Caco-2 (cell line): ENCODE measurements around the gene SEMA4A. TPM values are rescaled to one million over a fixed set of nuclear protein-coding genes. Genes with fewer than 3 reads are reported as not detected.

Experiments used
- BruUV-seq: library from RNA; stranded (reverse); fragments of 400-500 nt; replicated peaks from 2 replicates; lab custom pipeline; 2021; lab: Mats Ljungman, UMichigan
- CTCF ChIA-PET: fragments of 300-600 bp; sonication (Branson Sonifier 250); formaldehyde crosslinking; loops from one replicate; lab custom pipeline; 2022; ENCODE audit warnings: antibody characterized with exemption; lab: Charles Lee
- POLR2A ChIA-PET: fragments of 300-600 bp; sonication (Branson Sonifier 250); formaldehyde crosslinking; loops from one replicate; lab custom pipeline; 2022; ENCODE audit warnings: antibody characterized with exemption; lab: Charles Lee
- DNase-seq, 2 experiments: peaks; one replicate each; pipeline versions ENCODE4 v3.0.0 to v3.0.0-alpha.2; 2020 to 2022
- H3K27me3 ChIP-seq: replicated peaks from 2 replicates; pipeline ENCODE4 v1.6.0; 2011; ENCODE audit warnings: low read length; ENCODE audit not compliant: control insufficient read depth, insufficient read depth
- H3K36me3 ChIP-seq: 2 replicates; pipeline ENCODE4 v1.5.1; 2011; ENCODE audit warnings: low read length; ENCODE audit not compliant: control insufficient read depth, insufficient read depth
- H3K4me1 ChIP-seq: fragments of 250-450 bp; sonication (Bioruptor Pico); 2 replicates; pipeline ENCODE4 v1.5.1; 2020; ENCODE audit warnings: mild to moderate bottlenecking
- H3K4me3 ChIP-seq: 2 replicates; pipeline ENCODE4 v1.5.1; 2011; ENCODE audit warnings: low read depth, mild to moderate bottlenecking, control low read depth, low read length
- H3K9me3 ChIP-seq: fragments of 250-450 bp; sonication (Bioruptor Pico); 2 replicates; pipeline ENCODE4 v1.5.1; 2020; ENCODE audit warnings: mild to moderate bottlenecking, moderate library complexity
- H3K27ac Mint-ChIP-seq: one replicate; pipeline ENCODE4 v1.8.0; 2022; ENCODE audit warnings: mixed read lengths; ENCODE audit not compliant: unreplicated experiment
- H3K27me3 Mint-ChIP-seq: one replicate; pipeline ENCODE4 v1.8.0; 2022; ENCODE audit warnings: mixed read lengths; ENCODE audit not compliant: insufficient read depth, unreplicated experiment
- H3K36me3 Mint-ChIP-seq: one replicate; pipeline ENCODE4 v1.8.0; 2022; ENCODE audit warnings: mild to moderate bottlenecking, mixed read lengths; ENCODE audit not compliant: insufficient read depth, unreplicated experiment
- H3K4me1 Mint-ChIP-seq: one replicate; pipeline ENCODE4 v1.8.0; 2022; ENCODE audit warnings: low read depth, mixed read lengths; ENCODE audit not compliant: unreplicated experiment
- H3K4me3 Mint-ChIP-seq: one replicate; pipeline ENCODE4 v1.8.0; 2022; ENCODE audit warnings: mild to moderate bottlenecking, moderate library complexity, mixed read lengths; ENCODE audit not compliant: unreplicated experiment
- H3K9me3 Mint-ChIP-seq: one replicate; pipeline ENCODE4 v1.8.0; 2022; ENCODE audit warnings: mixed read lengths; ENCODE audit not compliant: unreplicated experiment
- intact Hi-C: fragments of 100-400 bp; cut with micrococcal nuclease; formaldehyde crosslinking; loops from one replicate; pipeline ENCODE4 v1.10.0; 2022; ENCODE audit not compliant: unreplicated experiment
- total RNA-seq: library from RNA; stranded (reverse); gene quantifications from 2 replicates; pipeline ENCODE4 v1.2.3, GENCODE V29; 2022
- TF ChIP-seq, protein P1 (sequence below), 2 experiments: fragments of 200-600 bp in 1 of 2; IDR thresholded peaks; 1 replicate in 1 of 2; 2 replicates in 1 of 2; pipeline versions ENCODE4 v1.5.1 to v1.8.0; 2011 to 2022; ENCODE audit warnings: antibody characterized with exemption in 1 of 2, control low read depth in 1 of 2, inconsistent platforms in 1 of 2, low read depth in 1 of 2, low read length in 1 of 2, mild to moderate bottlenecking in 1 of 2, moderate library complexity in 1 of 2; ENCODE audit not compliant: insufficient read depth in 1 of 2, severe bottlenecking in 1 of 2, unreplicated experiment in 1 of 2

The SEMA4A gene
- total RNA-seq, 1 experiment from 2014 or later = 0.52 TPM

GRCh38 chr1:156163712-156164111 lies 10.3 kb downstream of the SEMA4A start:
- no TSS peak for BruUV-seq
- no peak for DNase-seq
- H3K4me1 Mint-ChIP-seq = no peaks in the 10 kb centered on the region
- H3K4me3 Mint-ChIP-seq = no peak overlapping the region
- CTCF ChIA-PET = interaction anchor here (1.8 kb wide), 1 partner anchor 61 kb away, joined by 7 read pairs; no protein-coding TSS in a partner anchor
- H3K36me3 ChIP-seq = no peaks in the 10 kb centered on the region
- H3K9me3 Mint-ChIP-seq = peaks cover 6% of the 10 kb centered on the region
- no peak overlapping the region for H3K27ac Mint-ChIP-seq
- no peaks in the 10 kb centered on the region for H3K4me1 ChIP-seq
- TF ChIP-seq, protein P1, sequence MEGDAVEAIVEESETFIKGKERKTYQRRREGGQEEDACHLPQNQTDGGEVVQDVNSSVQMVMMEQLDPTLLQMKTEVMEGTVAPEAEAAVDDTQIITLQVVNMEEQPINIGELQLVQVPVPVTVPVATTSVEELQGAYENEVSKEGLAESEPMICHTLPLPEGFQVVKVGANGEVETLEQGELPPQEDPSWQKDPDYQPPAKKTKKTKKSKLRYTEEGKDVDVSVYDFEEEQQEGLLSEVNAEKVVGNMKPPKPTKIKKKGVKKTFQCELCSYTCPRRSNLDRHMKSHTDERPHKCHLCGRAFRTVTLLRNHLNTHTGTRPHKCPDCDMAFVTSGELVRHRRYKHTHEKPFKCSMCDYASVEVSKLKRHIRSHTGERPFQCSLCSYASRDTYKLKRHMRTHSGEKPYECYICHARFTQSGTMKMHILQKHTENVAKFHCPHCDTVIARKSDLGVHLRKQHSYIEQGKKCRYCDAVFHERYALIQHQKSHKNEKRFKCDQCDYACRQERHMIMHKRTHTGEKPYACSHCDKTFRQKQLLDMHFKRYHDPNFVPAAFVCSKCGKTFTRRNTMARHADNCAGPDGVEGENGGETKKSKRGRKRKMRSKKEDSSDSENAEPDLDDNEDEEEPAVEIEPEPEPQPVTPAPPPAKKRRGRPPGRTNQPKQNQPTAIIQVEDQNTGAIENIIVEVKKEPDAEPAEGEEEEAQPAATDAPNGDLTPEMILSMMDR (IDR thresholded peaks at IDR 0.05; ENCODE audit: insufficient read depth in 1 of 2, low read depth in 1 of 2, low read length in 1 of 2, severe bottlenecking in 1 of 2, unreplicated experiment in 1 of 2) = no peak
- H3K27me3 ChIP-seq = no peaks in the 10 kb centered on the region
- intact Hi-C loops = no loop called here
- no peak overlapping the region for H3K4me3 ChIP-seq
- H3K27me3 Mint-ChIP-seq = no peaks in the 10 kb centered on the region
- H3K9me3 ChIP-seq = peaks cover 2% of the 10 kb centered on the region; the same call in 1 of the 2 replicates
- POLR2A ChIA-PET = interaction anchor here (0.6 to 0.7 kb wide), 2 partner anchors 49 to 72 kb away, joined by 3 to 4 read pairs; partner anchors contain the start of gene PMF1
- H3K36me3 Mint-ChIP-seq = no peaks in the 10 kb centered on the region

GRCh38 chr1:156164125-156164831 lies 10.9 kb downstream of the SEMA4A start:
- H3K27me3 ChIP-seq = no peaks in the 10 kb centered on the region
- Mint-ChIP-seq H3K9me3 (peaks cover 6% of the 10 kb centered on the region), H3K4me3 (no peak overlapping the region), H3K27me3 (no peaks in the 10 kb centered on the region), H3K4me1 (no peaks in the 10 kb centered on the region), H3K36me3 (no peaks in the 10 kb centered on the region), H3K27ac (no peak overlapping the region)
- H3K9me3 ChIP-seq = peaks cover 2% of the 10 kb centered on the region; the same call in 1 of the 2 replicates
- intact Hi-C loops = no loop called here
- no TSS peak for BruUV-seq
- no peak overlapping the region for H3K4me3 ChIP-seq
- DNase-seq = no peak
- TF ChIP-seq, protein P1 (IDR thresholded peaks at IDR 0.05; ENCODE audit: insufficient read depth in 1 of 2, low read depth in 1 of 2, low read length in 1 of 2, severe bottlenecking in 1 of 2, unreplicated experiment in 1 of 2) = no peak
- no peaks in the 10 kb centered on the region for H3K36me3 ChIP-seq
- ChIA-PET CTCF (interaction anchor here (1.8 kb wide), 1 partner anchor 61 kb away, joined by 7 read pairs; no protein-coding TSS in a partner anchor), POLR2A (interaction anchor here (0.6 to 0.7 kb wide), 2 partner anchors 49 to 72 kb away, joined by 3 to 4 read pairs; partner anchors contain the start of gene PMF1)
- no peaks in the 10 kb centered on the region for H3K4me1 ChIP-seq

DNA sequence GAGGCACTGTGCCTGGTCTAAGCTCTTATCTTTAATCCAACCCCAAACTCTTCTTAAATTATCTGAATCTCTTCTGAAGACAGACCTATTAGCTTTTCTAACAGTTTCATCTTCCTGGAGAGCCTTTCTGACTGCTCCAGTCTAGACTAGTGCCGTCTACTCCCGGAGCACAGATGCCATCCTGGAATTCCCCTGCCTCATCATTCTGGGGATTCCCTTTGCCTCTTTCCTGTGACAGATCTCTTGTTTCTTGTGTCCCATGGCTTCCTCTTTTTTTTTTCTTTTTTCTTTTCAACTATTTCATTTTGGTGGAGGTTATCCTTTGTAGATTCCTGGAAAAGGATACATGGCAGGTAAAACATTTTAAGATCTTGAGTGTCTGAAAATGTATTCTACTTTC lies 11.7 kb downstream of the SEMA4A start:
- POLR2A ChIA-PET = no interaction called here
- H3K27me3 Mint-ChIP-seq = no peaks in the 10 kb centered on the region
- H3K27ac Mint-ChIP-seq = no peak overlapping the region

More for the DNA sequence above, 11.7 kb downstream of the SEMA4A start:
- peaks cover 6% of the 10 kb centered on the region for H3K9me3 Mint-ChIP-seq
- H3K4me1 ChIP-seq = no peaks in the 10 kb centered on the region
- TF ChIP-seq, protein P1 (IDR thresholded peaks at IDR 0.05; ENCODE audit: insufficient read depth in 1 of 2, low read depth in 1 of 2, low read length in 1 of 2, severe bottlenecking in 1 of 2, unreplicated experiment in 1 of 2) = no peak
- intact Hi-C loops = no loop called here
- no peaks in the 10 kb centered on the region for H3K36me3 Mint-ChIP-seq
- peaks cover 2% of the 10 kb centered on the region; the same call in 1 of the 2 replicates for H3K9me3 ChIP-seq
- no peak for DNase-seq
- H3K27me3 ChIP-seq = no peaks in the 10 kb centered on the region
- no TSS peak for BruUV-seq
- CTCF ChIA-PET = interaction anchor here (1.8 kb wide), 1 partner anchor 60 kb away, joined by 7 read pairs; no protein-coding TSS in a partner anchor
- H3K4me3 Mint-ChIP-seq = no peak overlapping the region
- no peaks in the 10 kb centered on the region for H3K4me1 Mint-ChIP-seq
- H3K4me3 ChIP-seq = no peak overlapping the region
- no peaks in the 10 kb centered on the region for H3K36me3 ChIP-seq
